Ramos (cell line): ENCODE data around the gene CES2.

Experiments
- in situ Hi-C: fragments of 300-500 bp; cut with MboI; formaldehyde crosslinking; loops from one replicate; pipeline ENCODE4 v1.14.3; 2022; ENCODE audit warnings: low sequenced_read_pairs; ENCODE audit not compliant: unreplicated experiment

CES2 gene

DNA sequence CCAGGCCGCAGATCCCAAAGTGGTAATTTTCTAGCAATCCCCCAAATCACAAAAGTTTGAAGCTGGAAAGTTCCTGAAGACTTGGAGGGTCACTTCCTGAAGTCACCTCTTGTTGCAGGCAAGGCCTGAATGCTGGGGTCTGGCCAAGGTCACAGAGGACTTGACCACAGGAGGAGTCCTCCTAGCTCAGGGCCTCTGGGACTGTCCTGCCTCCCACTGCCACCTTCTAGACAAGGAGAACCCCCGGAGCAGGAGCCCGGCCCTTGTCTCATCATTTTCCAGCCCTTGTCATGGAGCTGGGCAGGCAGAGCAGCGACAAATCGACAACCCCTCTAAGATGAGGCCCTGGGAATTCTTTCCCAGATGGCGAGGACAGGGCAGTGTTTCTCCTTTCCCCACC, 17.0 kb upstream of the CES2 start:
- in situ Hi-C loops, result no loop called here

DNA sequence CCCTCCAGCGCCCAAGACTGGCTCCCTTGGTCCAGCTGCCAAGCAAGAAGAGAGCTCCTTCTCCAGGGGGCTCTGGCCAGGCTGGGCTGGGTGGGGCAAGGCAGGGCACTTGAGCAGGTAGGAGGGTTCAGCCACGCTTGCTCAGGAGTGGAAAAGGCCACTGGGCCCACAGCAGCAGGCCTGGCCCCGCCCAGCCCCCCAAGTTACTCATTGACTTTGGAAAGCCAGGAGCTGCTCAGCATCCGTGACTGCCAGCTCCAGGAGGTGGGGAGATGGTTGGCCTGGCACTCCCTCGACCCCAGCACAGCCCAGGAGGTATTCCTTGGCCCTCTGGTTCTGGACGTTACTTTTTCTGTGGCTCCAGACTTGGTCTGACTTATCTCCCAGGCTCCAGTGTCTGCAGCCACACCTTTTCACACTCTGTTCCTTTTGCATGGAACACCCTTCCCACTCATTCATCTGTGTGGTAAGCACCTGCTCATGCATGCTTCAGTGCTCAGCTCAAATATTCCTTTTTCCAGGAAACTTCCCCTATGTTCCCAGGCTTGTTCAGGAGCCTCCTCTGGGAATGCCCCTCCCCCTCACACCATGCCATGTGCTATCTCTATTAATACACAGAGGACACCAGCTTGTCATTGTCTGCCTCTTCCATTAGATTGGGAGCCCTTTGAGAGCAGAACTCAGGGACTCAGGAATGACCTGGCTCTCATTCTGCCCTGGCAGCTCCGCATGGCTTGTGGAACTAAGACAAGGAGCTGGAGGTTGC, 16.3 kb upstream of the CES2 start, which contains the start of gene CDH16:
Gene CDH16 (minus strand): TSS at position 83 of the 766 bp plus-strand sequence. CDS start 820 bp downstream, outside the sequence.
- in situ Hi-C loops, result no loop called here

DNA sequence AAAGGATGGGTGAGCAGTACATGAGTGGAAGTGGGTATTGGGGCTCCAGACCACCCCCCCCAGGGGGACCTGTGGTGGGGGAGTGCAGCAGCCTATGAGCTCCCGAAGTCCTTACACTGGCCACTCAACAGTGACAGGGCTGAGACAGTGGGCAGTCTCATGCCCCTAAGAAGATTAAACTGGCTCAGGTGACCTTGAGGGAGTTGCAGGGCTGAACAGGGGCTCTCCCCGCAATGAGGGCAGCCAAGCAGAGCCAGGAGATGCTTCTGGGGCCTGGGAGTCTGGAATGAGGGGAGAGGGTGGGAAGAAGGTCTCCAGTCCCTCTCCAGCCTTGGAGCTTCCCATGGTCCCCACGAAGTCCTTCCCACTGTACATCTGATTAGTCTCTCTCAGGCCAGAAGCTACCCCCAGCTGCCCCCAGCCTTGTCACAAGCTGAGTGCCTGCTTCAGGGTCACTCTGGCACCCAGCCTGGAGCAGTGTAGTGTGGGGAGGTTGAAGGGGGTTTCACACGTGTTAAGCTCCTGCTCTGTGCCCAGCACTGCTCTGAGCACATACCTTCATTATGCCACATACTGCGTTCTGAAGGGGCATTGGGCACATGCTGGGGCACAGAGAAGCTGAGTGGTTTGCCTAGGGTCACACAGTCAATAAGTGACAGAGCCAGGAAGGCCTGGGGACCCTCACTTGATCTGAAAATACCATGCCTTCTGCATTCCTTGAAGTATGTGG, 15.6 kb upstream of the CES2 start:
- in situ Hi-C loops, result no loop called here

DNA sequence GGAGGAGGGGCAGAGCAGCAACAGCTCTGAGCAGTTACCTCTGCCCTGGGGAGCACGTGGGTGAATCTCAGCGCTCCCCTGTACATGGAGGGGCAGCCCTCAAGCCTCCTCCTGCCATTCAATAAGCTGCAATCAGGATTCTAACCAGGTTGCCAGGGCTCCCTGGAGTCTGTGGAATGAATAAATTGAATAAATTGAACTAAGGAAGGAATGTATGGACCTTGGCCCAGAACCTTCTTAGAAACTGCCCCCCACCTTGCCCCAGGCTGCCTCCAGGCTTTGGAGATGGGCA, 15.1 kb upstream of the CES2 start:
- in situ Hi-C loops, result no loop called here

DNA sequence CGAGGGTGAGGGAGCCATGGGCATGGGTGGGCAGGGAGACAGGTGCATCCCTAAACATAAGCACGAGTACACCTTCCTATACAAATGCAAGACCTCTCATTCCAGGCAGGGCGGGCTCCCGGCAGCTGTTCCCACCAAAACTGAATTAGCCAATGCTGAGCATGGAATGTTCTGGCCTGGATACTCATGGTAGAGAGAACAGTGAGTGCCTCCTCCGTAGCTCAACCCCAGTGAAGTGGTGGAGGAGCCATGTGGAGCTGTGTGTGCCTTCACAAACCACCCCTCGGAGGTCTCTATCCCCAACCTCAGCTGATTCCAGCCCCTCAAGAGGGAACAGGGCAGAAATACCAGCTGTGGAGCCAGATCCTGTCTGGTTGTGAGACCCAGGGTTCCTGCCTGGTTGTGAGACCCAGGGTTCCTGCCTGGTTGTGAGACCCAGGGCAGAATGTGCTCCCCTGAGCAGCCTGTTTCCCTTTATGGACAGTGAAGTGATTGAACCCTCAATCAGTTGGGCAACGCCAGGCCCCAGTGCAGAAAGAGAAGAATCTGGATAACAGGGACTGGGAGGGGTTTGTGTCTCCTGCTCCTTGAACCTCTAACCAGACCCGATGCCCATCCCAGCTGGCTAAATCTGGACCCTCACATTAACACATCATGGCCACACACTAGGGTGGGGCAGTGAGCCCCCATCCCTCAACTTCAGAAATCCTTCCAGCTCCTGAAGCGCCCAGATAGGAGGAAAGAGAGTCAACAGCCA, 14.2 kb upstream of the CES2 start:
- in situ Hi-C loops, result no loop called here

DNA sequence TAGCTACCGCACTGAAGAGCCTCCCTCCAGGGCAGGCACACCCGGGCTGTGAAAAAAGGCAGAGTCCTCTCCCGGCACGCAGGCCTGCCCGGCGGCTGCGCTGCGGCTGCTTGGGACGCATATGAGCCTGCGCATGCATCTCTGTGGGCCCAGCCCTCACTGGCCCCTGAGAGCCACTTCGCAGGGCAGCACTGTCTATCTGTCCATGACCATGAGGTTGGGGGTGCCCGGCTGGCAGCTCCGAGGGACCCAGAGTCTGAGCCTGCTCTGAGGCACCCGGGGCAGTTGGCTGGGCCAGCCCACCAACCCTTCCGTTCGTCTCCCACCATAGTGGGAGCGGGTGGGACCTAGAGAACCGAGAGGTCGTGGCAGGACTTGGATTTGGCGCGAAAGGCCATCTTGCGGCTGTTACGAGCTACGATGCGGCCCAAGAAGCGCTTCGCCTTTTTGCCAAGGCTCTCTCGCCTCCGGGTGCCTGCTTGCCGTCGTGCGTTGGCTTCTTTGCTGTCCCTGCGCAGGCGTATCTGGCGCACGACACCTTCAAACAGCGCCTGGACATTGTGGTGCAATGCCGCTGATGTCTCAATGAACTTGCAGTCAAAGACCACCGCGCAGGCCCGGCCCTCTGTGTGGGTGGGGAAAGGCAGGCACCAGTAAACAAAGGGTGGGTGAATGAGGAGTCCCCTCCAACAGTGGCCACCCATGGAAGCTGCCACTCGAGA, 13.4 kb upstream of the CES2 start:
- in situ Hi-C loops, result no loop called here

DNA sequence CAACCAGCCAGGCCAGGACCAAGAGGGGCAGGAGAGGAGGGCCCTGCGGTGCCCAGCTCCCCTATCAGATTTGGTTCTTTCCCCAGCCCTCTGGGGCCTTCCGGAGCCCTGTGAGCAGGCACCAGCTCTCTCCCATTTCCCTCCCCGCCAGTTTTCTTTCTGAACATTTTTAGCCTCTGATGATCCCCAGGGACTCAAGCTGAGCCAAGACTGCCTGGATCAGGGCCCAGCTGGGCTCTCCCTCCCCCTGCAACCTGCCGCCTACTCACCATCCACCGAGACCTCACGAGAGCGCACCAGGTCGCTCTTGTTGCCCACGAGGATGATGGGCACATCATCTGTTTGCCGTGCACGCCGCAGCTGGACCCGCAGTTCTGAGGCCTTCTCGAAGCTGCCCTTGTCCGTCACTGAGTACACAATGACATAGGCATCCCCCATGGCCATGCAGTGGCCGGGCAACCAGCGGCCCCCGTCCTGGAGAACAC, 12.0 kb upstream of the CES2 start:
- in situ Hi-C loops, result no loop called here

DNA sequence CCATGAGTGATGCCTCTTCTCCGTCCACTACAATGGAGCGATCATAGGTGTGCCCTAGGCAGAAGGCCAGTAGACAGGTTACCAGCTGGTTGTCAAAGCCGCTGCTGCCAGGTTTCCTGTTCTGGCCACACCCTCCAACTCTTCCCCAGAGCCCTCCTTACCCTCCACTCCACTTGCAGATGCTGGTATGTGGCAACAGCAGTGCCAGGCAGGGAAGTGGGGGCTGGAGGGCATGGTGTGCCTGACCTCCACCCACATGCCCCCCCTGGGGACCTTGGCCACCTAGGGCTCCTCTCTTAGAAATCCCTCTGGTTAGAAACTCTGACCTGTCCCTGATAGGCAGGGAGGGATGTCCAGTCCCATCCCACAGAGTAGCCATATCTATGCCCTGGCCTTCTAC, 11.4 kb upstream of the CES2 start:
- in situ Hi-C loops, result no loop called here

DNA sequence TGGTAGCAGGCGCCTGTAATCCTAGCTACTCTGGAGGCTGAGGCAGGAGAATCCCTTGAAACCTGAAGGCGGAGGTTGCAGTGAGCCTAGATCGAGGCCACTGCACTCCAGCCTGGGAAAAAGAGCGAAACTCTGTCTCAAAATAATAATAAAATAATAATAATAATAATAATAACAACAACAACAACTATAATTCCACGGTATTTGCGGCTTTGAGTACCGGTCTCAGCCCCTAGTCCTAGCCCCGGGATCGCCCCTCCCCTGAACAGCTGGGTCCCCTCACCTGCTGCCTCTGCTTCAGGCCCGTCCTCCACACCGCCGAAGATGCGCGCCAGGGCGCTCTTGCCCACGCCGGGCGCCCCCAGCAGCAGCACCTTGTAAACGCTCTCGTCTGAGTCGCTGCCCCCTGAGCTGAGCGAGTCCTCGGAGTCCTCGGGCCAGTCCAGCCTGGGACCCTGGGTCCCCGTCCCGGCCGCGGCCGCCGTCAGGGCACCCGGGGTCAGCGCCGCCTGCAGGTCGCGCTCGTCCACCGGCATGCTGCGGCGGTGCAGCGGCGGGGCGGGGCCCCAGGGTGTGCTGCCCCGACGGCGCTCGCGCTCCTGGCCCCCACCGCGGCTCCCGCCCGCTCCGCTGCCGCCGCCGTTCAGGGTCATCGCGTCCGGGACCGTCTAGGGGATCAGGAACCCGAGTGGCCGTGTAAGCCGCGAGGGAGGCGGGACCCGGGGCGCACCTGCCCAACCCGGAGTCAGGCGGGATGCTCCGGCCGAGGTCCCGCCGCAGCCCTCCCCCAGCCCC, 10.6 kb upstream of the CES2 start:
- in situ Hi-C loops, result no loop called here

DNA sequence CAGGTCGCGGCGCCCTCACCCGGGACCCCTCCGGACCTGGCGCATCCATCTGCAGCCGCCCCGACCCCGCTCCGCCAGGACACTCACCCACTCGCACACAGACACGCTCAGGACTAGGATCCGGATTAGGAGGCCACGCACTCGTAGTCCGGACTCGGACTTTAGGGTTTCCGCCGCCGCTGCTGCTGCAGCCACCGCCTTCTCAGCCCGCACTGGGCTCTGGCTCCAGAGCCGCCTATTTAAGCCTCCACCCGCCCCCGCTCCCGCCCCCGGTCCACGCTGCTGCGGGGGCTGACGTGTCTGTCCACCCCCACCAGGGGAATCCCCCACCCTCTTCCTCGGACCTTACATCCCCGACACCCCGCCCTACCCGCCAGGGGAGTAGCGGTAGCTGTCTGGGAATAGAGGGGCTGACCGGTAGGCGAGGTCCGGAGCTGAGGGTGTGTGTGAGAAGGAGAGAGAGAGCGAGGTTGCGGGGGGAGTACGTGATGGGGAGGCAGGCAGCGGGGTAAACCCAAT, 9.9 kb upstream of the CES2 start, which contains the start of gene RRAD:
Gene RRAD (minus strand): TSS at position 214 of the 519 bp plus-strand sequence. CDS start 356 bp downstream, outside the sequence.
- in situ Hi-C loops, result no loop called here

DNA sequence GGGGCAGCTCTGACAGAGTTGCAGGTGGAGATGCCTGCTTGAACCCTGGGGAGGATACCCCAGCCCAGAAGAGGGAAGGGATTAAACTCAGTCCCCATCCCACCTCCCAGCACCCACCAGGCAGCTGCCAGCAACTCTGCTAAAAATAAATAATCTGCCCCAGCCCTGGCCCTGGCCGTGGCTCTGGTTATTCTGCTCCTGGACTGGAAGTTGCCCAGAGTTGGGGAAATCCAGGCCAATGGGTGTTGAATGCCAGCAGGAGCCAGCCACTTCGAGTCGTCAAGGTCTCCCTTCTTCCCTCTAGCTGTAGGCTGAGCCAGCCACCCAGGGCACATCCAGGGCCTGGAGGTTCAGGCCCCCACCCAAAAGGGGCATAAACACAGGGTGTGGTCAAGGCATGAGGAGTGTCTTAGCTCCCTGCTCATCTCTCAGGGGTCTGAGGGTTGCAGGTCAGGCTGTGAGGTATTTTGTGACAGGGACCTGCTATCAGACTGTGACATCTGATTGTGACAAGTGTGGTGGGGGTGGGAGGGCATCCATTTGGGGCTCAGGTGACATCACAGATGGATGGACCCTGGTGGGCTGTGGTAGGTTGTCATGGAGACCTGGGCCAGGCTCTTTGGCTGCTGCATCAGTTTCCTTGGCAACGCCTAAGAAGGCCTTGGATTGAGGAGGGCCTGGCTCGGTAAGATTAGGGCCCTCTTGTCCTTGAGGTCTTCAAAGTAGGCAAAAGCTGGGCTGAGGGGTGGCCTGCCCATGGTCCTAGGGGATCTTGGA, 9.0 kb upstream of the CES2 start:
- in situ Hi-C loops, result no loop called here

DNA sequence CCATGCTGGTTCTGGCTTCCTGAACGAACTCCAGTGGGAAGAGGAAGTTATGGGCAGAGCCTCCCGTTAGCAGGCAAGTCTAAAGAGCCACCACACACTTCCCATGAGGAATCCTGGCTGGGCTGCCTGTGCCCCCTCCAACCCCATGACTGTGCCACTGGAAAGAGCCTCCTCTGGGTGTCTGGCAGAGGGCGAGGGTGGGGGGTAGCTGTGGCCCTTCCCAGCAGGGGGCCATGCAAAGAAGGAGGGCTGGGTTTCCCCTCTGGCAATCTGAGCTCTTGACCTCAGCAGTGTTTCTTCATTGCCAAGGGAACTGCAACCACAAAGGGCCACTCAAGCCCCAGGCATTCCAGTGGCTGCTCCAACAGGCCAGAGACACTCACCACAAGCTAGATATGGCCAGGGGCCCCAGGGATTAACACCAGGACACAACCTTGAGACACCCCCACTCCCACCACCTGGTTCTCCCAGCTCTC, 8.3 kb upstream of the CES2 start:
- in situ Hi-C loops, result no loop called here

DNA sequence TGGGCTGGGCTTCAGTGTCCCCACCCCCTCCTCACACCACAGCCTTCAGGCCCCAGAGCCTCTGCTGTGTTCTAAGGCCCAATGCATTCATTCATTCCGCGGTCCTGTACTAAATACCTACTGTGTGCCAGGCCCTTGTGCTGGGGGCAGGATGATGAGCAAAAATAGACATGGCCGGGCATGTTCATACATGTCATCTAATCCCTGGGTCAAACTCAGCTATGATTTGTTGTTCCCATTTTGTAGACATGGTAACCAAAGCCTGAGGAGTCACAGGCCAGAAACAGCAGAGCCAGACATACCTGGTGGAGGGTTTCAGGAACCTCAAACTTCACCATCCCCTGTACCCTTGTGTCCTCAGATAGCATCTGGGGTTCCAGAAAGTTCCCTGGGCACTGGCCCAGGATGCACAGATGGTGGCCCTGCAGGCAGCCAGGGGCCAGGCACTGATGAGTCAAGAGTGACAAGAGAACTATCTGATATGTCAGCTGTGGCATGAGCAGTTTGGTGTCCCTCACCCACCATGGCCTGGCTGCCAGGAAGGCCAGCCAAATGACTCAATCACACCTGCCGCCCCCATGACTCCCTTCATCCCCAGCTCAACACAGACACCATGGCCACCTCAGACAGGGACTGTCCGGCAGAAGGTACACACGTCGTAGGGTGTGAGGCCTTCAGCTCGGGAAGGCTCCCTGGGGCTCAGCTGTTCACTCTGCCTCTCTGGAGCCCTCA, 7.2 kb upstream of the CES2 start:
- in situ Hi-C loops, result no loop called here

DNA sequence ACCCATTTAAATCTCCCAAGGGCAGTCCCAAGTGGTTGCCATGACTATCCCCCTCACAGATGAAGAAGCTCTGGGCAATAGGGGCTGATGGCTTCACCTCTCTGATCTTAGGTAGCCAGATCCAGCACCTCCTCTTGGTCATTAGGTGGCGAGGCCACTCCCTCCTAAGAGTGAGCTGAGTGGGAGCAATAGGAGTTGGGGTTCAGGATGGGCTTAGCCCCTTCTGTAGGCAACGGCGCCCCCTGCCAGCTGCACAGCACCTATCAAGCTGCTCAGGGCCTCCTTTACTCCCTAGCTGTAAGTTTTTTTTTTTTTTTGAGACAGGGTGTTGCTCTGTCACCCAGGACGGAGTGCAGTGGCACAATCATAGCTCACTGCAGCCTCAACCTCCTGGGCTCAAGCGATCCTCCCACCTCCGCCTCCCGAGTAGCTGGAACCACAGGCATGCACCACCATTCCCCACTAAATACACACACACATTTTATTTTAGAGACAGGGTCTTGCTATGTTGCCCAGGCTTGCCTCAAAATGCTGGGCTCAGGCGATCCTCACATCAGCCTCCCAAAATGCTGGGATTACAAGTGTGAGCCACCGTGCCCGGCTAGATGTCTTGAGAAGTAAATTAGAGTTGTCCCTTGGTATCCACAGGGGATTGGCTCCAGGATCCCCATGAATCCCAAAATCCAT, 6.5 kb upstream of the CES2 start:
- in situ Hi-C loops, result no loop called here

DNA sequence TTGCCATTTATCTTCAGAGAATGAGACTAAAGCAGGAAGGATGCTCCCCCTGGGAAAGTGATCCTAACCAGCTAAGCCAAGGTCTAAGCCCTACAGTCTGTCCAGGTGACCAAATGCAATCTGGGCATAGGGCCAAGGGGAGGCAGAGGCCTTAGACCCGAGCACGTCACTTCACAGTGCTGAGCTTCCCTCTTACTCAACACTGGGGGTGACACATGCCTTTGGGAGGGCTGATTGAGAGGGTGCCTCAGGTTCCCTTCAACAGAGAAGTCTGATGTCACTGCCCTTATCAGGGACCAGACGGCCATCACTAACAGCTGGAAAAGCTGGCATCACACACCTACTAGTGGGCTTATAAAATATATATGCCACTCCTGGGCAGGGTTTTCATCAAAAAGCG, 5.1 kb upstream of the CES2 start:
- in situ Hi-C loops, result no loop called here

DNA sequence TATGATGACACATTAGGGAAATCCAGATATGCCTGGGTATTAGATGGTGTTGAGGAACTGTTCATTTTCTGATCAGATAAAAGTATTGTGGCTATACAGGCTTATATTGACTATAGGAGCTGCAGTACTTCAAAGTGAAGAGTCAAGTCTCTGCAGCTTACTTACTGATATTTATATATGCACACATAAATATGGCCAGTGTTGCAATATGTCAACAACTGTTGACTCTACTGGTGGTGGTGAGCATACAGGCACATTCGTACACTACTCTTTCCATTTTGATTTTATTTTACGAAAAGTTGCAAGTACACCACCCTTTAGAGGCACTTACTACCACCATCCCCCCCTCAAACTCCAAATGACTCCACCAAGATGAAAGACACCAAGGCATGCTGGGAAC, 3.7 kb upstream of the CES2 start:
- in situ Hi-C loops, result no loop called here

DNA sequence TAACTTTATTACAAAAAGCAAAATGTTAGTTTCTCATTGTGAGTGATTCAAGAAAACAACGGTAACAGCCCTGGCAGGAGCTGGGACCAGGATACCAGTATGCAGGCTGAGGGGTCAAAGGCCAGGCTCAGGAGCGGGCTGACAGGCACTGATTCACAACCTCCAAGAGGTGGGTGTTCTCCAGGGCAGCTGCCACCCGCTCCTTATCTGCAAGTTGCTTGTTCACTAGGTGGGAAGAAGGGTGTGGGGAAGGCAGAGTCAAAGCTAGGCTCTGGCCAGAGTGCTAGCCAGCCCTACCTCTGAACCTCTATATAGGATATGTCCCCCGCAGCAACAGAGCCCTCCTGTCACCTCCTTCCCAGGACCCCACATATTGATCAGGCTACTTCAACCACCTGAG, 3.2 kb upstream of the CES2 start:
- in situ Hi-C loops, result no loop called here
